DOHH2 (cell line): ENCODE data around the gene DMD.

Source experiments
- EZH2phosphoT487 ChIP-seq: fragments of 200-600 bp; sonication (generic); IDR thresholded peaks from 2 replicates; pipeline ENCODE4 v1.6.1; 2017; ENCODE audit warnings: borderline replicate concordance, mild to moderate bottlenecking, antibody characterized with exemption, low read length, moderate library complexity, mixed read lengths
- TF ChIP-seq, protein P1 (sequence below): fragments of 200-600 bp; sonication (generic); IDR thresholded peaks from one replicate; pipeline ENCODE4 v1.5.1; 2014; ENCODE audit warnings: antibody characterized with exemption, mild to moderate bottlenecking, low read depth, low read length; ENCODE audit not compliant: poor library complexity, severe bottlenecking

- TF ChIP-seq, protein P1, sequence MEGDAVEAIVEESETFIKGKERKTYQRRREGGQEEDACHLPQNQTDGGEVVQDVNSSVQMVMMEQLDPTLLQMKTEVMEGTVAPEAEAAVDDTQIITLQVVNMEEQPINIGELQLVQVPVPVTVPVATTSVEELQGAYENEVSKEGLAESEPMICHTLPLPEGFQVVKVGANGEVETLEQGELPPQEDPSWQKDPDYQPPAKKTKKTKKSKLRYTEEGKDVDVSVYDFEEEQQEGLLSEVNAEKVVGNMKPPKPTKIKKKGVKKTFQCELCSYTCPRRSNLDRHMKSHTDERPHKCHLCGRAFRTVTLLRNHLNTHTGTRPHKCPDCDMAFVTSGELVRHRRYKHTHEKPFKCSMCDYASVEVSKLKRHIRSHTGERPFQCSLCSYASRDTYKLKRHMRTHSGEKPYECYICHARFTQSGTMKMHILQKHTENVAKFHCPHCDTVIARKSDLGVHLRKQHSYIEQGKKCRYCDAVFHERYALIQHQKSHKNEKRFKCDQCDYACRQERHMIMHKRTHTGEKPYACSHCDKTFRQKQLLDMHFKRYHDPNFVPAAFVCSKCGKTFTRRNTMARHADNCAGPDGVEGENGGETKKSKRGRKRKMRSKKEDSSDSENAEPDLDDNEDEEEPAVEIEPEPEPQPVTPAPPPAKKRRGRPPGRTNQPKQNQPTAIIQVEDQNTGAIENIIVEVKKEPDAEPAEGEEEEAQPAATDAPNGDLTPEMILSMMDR = no peak
- no peak for TF ChIP-seq EZH2phosphoT487
Observed at GRCh38 chrX:31225819-31226218, 1985.5 kb downstream of the DMD start.
